Ishikawa (cell line): Measurements from ENCODE around the gene WDR64.

Experiments used
- CREB1 ChIP-seq: IDR thresholded peaks from 2 replicates; pipeline ENCODE4 v1.6.1; 2012; ENCODE audit warnings: low read depth
- TF ChIP-seq, protein P1 (sequence below): IDR thresholded peaks from 2 replicates; pipeline ENCODE4 v1.6.1; 2012; ENCODE audit warnings: low read depth, mild to moderate bottlenecking
- TF ChIP-seq, protein P2 (sequence below): IDR thresholded peaks from 2 replicates; pipeline ENCODE4 v1.6.1; 2012

DNA sequence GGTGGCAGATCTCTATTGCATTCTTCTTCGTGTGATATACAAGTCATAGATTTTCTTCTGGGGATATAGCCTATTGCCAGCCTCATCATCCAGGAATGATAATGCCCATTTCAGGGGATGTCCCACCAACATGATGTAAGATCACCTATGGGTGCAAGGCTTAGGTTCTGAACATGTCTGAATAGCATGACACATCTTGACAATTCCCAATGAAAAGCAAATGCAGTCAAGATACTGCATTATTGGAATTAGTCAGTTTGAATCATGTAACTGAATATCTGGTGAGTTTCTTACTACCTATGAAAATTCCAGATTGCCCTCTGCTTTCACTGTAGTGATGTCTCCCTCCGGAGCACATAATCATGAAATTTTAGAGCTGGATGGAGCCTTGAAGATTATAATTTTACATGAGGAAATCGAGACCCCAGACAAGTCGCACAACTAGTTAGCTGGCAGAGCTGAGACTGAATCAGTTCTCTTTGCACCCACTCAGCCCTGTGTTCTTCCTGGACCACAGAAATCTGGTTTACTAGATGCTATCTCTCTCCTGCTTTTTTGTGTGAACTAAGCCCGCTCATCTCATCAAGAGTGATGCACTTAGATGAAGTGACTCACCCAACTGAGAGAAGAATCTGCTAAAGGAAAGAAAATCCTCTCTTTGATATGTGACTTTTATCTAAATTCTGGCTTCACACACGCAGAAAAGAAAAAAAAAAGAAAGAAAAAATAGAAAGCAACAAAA is 65.0 kb downstream of the WDR64 start:
- TF ChIP-seq, protein P1, sequence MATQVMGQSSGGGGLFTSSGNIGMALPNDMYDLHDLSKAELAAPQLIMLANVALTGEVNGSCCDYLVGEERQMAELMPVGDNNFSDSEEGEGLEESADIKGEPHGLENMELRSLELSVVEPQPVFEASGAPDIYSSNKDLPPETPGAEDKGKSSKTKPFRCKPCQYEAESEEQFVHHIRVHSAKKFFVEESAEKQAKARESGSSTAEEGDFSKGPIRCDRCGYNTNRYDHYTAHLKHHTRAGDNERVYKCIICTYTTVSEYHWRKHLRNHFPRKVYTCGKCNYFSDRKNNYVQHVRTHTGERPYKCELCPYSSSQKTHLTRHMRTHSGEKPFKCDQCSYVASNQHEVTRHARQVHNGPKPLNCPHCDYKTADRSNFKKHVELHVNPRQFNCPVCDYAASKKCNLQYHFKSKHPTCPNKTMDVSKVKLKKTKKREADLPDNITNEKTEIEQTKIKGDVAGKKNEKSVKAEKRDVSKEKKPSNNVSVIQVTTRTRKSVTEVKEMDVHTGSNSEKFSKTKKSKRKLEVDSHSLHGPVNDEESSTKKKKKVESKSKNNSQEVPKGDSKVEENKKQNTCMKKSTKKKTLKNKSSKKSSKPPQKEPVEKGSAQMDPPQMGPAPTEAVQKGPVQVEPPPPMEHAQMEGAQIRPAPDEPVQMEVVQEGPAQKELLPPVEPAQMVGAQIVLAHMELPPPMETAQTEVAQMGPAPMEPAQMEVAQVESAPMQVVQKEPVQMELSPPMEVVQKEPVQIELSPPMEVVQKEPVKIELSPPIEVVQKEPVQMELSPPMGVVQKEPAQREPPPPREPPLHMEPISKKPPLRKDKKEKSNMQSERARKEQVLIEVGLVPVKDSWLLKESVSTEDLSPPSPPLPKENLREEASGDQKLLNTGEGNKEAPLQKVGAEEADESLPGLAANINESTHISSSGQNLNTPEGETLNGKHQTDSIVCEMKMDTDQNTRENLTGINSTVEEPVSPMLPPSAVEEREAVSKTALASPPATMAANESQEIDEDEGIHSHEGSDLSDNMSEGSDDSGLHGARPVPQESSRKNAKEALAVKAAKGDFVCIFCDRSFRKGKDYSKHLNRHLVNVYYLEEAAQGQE: no peak
- TF ChIP-seq CREB1: no peak
- TF ChIP-seq, protein P2, sequence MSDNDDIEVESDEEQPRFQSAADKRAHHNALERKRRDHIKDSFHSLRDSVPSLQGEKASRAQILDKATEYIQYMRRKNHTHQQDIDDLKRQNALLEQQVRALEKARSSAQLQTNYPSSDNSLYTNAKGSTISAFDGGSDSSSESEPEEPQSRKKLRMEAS: no peak
